ENCODE measurements around the gene AVP. TPM values are rescaled to one million over a fixed set of nuclear protein-coding genes. Genes with fewer than 3 reads are reported as not detected.
"Not testable (repeated sequence)": the region's sequence is repeated elsewhere in the genome, so short reads cannot be mapped to it uniquely, and the experiment has no call there.

AVP gene
- total RNA-seq, 2 experiments from 2014 or later: not detected

GRCh38 chr20:3070725-3071124 lies 13.8 kb downstream of the AVP start:
- ChIA-PET CTCF (interaction anchor here (1.0 kb wide), 1 partner anchor 91 kb away, joined by 4 read pairs; no protein-coding TSS in a partner anchor), POLR2A (no interaction called here)

GRCh38 chr20:3068986-3069900 lies 15.3 kb downstream of the AVP start:
- ChIA-PET POLR2A (interaction anchor here (0.8 to 1.2 kb wide), 2 partner anchors 20 to 23 kb away, joined by 3 read pairs; no protein-coding TSS in a partner anchor), CTCF (interaction anchor here (1.0 to 1.6 kb wide), 3 partner anchors 15 to 184 kb away, joined by 3 to 6 read pairs (median 3); no protein-coding TSS in a partner anchor)

- CTCF ChIA-PET: interaction anchor here (1.4 kb wide), 1 partner anchor 33 kb away, joined by 3 read pairs; no protein-coding TSS in a partner anchor
- POLR2A ChIA-PET: interaction anchor here (0.6 kb wide), 1 partner anchor 109 kb away, joined by 7 read pairs; no protein-coding TSS in a partner anchor
Measured at GRCh38 chr20:3068075-3068474, 16.4 kb downstream of the AVP start.

GRCh38 chr20:3067139-3068014 lies 17.1 kb downstream of the AVP start:
- CTCF ChIA-PET: no interaction called here
- POLR2A ChIA-PET: no interaction called here

DNA sequence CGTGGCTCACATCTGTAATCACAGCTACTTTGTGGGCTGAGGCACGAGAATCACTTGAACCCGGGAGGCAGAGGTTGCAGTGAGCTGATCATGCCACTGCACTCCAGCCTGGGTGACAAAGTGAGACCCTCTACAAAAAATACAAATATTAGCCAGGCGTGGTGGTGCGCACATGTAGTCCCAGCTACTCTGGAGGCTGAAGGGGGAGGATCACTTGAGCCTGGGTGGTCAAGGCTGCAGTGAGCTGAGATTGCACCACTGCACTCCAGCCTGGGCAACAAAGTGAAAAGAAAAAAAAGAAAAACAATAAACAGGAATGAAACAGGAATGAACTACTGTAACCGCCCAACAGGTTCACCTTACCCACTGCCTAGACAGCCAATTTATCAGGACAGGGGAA lies 20.4 kb downstream of the AVP start:
- CTCF ChIA-PET: interaction anchor here (1.7 kb wide), 1 partner anchor 10 kb away, joined by 7 read pairs; no protein-coding TSS in a partner anchor

GRCh38 chr20:3059489-3059888 lies 25.0 kb downstream of the AVP start:
- ChIA-PET CTCF (no interaction called here), POLR2A (no interaction called here)

More for the DNA sequence above, 20.4 kb downstream of the AVP start:
- POLR2A ChIA-PET: not testable (repeated sequence)

- ChIA-PET POLR2A (interaction anchor here (0.7 kb wide), 2 partner anchors 64 to 265 kb away, joined by 4 to 5 read pairs; no protein-coding TSS in a partner anchor), CTCF (interaction anchor here (0.6 kb wide), 1 partner anchor 29 kb away, joined by 3 read pairs; no protein-coding TSS in a partner anchor)
Measured at GRCh38 chr20:3051385-3052019, 33.0 kb downstream of the AVP start.

DNA sequence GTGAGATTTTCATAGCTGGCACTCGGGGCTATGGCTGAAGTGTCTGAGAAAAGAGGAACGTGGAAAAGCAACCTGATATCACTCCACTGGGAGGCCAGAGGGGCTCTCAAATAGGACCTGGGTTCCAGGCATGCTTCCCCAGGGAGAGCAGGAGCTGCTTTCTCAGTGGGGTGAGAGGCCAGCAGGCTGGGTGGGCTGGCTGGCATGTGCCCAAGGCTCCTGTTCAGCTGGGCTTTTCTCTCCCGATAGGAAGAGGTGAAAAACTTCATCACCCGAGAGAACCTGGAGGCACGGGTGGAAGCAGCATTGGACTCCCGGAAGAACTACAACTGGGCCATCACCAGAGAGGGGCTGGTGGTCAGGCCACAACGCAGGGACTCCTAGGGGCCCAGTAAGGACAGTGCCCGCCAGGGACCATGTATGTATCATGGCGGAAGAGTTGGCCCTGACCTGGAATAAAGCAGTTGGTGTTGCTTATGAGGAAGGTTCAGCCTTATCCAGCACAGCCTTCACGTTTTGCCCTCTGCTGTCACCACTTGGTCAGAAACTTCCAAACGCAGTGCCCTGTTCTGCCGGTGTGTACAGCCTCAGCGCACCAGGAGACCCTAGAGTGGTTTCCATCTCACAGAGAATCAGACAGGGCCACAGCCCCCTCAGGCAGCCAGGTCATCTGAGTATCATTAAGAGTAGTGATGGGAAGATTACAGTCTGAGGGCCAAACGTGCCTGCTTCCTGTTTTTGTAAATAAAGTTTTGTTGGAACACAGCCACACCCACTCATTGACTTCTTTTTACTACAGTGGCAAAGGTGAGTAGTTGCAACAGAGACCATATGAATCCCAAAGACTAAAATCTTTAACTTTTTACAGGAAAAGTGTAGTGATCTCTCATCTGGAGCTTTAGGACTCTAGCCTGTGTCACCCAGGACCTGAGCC lies 36.8 kb downstream of the AVP start:
- POLR2A ChIA-PET: interaction anchor here (1.3 kb wide), 1 partner anchor 156 kb away, joined by 3 read pairs; no protein-coding TSS in a partner anchor
- CTCF ChIA-PET: no interaction called here

DNA sequence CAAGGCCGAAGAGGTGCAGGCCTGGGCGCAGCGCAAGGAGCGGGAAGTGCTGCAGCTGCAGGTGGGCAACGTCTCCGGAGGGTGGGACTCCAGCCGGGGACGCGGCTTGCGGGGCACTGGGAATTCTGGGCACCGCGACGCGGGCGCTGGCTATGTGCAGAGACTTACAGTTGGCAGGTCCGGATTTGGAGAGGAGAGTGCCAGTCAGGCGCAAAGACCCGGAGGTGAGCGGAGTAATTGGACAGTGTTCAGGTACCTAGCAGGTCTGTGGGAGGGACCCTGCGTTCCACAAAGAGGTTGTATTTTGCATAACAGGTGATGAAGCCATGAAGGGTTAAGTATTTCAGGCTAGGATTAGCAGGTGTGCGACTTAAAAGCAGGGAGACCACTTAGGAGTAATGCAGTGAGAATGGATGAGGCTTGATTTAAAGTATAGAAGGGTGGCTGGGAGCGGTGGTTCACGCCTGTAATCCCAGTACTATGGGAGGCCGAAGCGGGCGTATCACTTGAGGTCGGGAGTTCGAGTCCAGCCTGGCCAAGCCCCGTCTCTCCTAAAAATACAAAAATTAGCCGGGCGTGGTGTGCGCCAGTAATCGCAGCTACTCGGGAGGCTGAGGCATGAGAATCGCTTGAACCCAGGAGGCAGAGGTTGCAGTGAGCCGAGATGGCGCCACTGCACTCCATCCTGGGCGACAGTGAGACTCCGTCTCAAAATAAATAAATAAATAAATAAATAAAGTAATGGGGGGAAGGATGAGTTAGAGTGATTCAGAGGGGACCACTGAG lies 37.7 kb downstream of the AVP start:
- ChIA-PET CTCF (no interaction called here), POLR2A (interaction anchor here (0.6 to 1.3 kb wide), 2 partner anchors 55 to 157 kb away, joined by 3 to 4 read pairs; no protein-coding TSS in a partner anchor)

DNA sequence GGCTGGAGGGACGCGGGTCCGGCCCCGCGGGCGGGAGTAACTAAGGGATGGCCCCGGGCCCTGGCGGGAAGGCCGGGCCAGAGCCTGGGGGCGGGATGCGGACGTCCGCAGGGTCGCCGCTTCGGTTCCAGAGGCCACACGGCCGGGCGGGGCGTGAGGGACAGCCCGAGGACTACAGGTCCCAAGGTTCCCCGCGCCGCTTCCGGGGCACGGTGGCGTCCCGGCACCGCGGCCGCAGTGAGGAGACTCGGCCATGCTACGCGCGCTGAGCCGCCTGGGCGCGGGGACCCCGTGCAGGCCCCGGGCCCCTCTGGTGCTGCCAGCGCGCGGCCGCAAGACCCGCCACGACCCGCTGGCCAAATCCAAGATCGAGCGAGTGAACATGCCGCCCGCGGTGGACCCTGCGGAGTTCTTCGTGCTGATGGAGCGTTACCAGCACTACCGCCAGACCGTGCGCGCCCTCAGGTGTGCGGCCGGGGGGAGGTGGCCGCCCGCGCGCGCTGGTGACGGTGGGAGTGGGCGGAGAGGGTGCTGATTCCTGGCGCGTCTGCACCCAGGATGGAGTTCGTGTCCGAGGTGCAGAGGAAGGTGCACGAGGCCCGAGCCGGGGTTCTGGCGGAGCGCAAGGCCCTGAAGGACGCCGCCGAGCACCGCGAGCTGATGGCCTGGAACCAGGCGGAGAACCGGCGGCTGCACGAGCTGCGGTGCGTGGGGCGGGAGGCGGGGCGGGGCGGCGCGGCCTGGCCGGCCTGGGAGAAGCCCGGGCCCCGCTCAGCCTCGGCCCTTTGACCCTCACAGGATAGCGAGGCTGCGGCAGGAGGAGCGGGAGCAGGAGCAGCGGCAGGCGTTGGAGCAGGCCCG lies 38.5 kb downstream of the AVP start, which contains the start of gene MRPS26:
MRPS26 (plus strand) TSS at position 237 of the 861 bp plus-strand sequence; CDS start at position 254, 17 bp downstream.
- ChIA-PET CTCF (no interaction called here), POLR2A (interaction anchor here (0.5 to 1.3 kb wide), 6 partner anchors 31 to 158 kb away, joined by 3 to 5 read pairs (median 4); no protein-coding TSS in a partner anchor)

DNA sequence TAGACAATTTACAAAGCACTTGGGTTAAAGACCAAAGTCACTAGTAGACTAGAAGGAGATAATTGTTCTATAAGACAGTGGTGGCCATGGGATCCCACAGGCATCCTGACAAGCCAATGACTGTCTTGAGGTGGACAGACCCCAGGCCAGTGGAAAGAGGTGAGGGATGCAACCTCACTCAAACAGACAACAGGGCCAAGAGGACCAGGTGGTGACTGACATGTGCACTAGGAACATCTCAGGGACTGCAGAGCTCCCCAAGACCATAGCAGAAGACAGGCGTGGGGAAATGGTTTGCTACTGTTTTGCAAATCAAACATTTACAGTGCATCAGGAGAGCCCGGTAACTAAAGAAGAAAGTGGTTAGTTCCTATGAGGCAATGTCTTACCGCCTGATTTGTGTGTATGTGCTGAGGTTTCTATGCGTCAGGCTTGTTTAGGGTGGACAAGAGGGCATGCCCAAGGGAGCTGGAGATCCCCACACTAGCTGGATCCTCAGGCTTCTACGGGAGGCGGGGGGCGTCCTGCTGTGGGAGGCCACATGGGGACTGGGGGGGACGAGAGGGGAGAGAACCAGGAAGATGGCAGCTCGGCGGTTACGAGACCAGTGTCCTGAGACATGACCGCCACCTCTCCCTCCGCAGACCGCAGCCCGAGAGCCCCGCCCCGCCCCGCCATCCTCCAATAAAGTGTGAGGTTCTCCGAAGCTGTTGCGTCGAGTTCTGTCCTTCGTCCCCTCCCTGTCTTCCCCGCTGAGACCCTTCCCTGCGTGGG lies 39.3 kb downstream of the AVP start:
- CTCF ChIA-PET: no interaction called here

DNA sequence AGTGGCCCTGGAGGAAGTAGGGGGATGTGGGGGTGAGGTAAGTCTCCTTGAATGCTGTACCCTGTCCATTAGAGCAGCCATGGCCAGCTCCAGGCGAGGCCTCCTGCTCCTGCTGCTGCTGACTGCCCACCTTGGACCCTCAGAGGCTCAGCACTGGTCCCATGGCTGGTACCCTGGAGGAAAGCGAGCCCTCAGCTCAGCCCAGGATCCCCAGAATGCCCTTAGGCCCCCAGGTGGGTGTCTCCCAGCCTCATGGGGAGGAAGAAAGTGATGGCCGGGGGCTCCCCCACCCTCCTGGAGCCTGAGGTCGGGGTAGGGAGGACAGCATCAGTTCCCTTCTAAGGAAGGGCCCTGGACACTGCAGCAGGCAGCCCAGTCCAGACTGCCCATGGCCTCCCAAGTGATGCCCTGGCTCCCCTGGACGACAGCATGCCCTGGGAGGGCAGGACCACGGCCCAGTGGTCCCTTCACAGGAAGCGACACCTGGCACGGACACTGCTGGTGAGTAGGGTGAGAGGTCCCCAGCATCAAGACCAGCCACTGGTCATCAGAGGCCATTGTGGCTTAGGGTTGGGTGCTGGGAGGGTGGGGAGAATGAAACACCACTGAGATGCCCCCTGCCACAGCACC lies 40.1 kb downstream of the AVP start:
- ChIA-PET POLR2A (no interaction called here), CTCF (no interaction called here)

More for the DNA sequence above, 39.3 kb downstream of the AVP start:
- POLR2A ChIA-PET: interaction anchor here (0.5 to 1.0 kb wide), 7 partner anchors 30 to 1860 kb away, joined by 3 to 6 read pairs (median 4); no protein-coding TSS in a partner anchor

- POLR2A ChIA-PET: no interaction called here
- CTCF ChIA-PET: no interaction called here
Measured at GRCh38 chr20:3043322-3043721, 41.2 kb downstream of the AVP start, which contains the start of gene GNRH2. Gene GNRH2, plus strand, starts transcription at chr20:3043622. Its CDS starts 793 bp downstream, at chr20:3044415.

GRCh38 chr20:3042625-3043024 lies 41.9 kb downstream of the AVP start:
- ChIA-PET CTCF (no interaction called here), POLR2A (no interaction called here)

- POLR2A ChIA-PET: no interaction called here
Measured at GRCh38 chr20:3041854-3042409, 42.6 kb downstream of the AVP start.

More at GRCh38 chr20:3041854-3042409, 42.6 kb downstream of the AVP start:
- CTCF ChIA-PET: no interaction called here

All from activated CD8-positive, alpha-beta memory T cell treated with anti-CD3 and anti-CD28 coated beads for 36 hours (primary cell).